HepG2 (cell line): ENCODE results near the gene RSPRY1. TPM values are rescaled to one million over a fixed set of nuclear protein-coding genes. Genes with fewer than 3 reads are reported as not detected.

Experiments
- ATAC-seq: fragments of 200-7000 bp; cut with Tn5 transposase; 3 replicates; pipeline ENCODE4 v1.9.1; 2020; ENCODE audit warnings: mild to moderate bottlenecking, moderate library complexity
- BruUV-seq: library from RNA; stranded (reverse); fragments of 400-500 nt; replicated peaks from 2 replicates; lab custom pipeline; 2021; lab: Mats Ljungman, UMichigan
- CTCF ChIA-PET: fragments of 300-600 bp; formaldehyde crosslinking; extraction: SDS; loops from one replicate; lab custom pipeline; 2021; ENCODE audit warnings: low total read pairs, inconsistent platforms, low intra/inter-chr PET ratio; lab: Yijun Ruan, JAX
- POLR2A ChIA-PET: fragments of 350-600 bp; sonication (Branson Sonifier 250); formaldehyde crosslinking; loops from one replicate; lab custom pipeline; 2020; ENCODE audit warnings: antibody characterized with exemption, inconsistent platforms; lab: Yijun Ruan, JAX
- DNase-seq: peaks from one replicate; pipeline ENCODE4 v3.0.0-alpha.2; 2015; ENCODE audit warnings: low spot score
- FAIRE-seq: peaks from 3 replicates; lab custom pipeline; 2011; peaks lifted over from hg19 to GRCh38; lab: Jason Lieb, UNC
- H2AFZ ChIP-seq: one replicate; pipeline ENCODE4 v1.6.1; 2011; ENCODE audit warnings: low read length, inconsistent platforms
- H3K27ac ChIP-seq: fragments of 300-600 bp; 3 replicates; pipeline ENCODE4 v1.8.0; 2011; ENCODE audit warnings: mixed run types, mild to moderate bottlenecking, mixed read lengths, low read length, inconsistent platforms; ENCODE audit not compliant: insufficient read depth; ENCODE audit errors: extremely low read length
- H3K27me3 ChIP-seq, 2 experiments: fragments of 200-600 bp in 1 of 2; 2 replicates in 1 of 2; 3 replicates in 1 of 2; pipeline versions ENCODE4 v1.6.0 to v1.8.0; 2011; ENCODE audit warnings: low read length in 2 of 2, mild to moderate bottlenecking in 2 of 2, moderate library complexity in 2 of 2, inconsistent platforms in 1 of 2; ENCODE audit not compliant: insufficient read depth in 2 of 2, control insufficient read depth in 1 of 2
- H3K36me3 ChIP-seq, 2 experiments: fragments of 200-600 bp in 1 of 2; replicated peaks in 1 of 2; 2 replicates in 1 of 2; 3 replicates in 1 of 2; pipeline versions ENCODE4 v1.5.1 to v1.8.0; 2011; ENCODE audit warnings: low read length in 2 of 2, inconsistent platforms in 1 of 2; ENCODE audit not compliant: insufficient read depth in 2 of 2, control insufficient read depth in 1 of 2
- H3K4me1 ChIP-seq: 2 replicates; pipeline ENCODE4 v1.5.1; 2012; ENCODE audit warnings: low read length, inconsistent platforms; ENCODE audit not compliant: insufficient read depth
- H3K4me2 ChIP-seq: 2 replicates; pipeline ENCODE4 v1.6.0; 2011; ENCODE audit warnings: low read depth, low read length, inconsistent platforms
- H3K4me3 ChIP-seq, 3 experiments: fragments of 200-600 bp in 1 of 3; sonication (generic), shearing (Covaris generic) in 1 of 3; replicated peaks in 1 of 3; 2 replicates each; pipeline ENCODE4 v1.5.1; 2011 to 2016; ENCODE audit warnings: low read length in 3 of 3, inconsistent platforms in 2 of 3, low read depth in 2 of 3, mild to moderate bottlenecking in 2 of 3, control low read depth in 1 of 3, mixed read lengths in 1 of 3; ENCODE audit not compliant: insufficient read depth in 1 of 3
- H3K79me2 ChIP-seq: one replicate; pipeline ENCODE4 v1.6.1; 2011; ENCODE audit warnings: low read length, inconsistent platforms; ENCODE audit not compliant: insufficient read depth
- H3K9ac ChIP-seq: 2 replicates; pipeline ENCODE4 v1.6.0; 2011; ENCODE audit warnings: mild to moderate bottlenecking, low read depth, low read length, inconsistent platforms; ENCODE audit not compliant: insufficient read depth
- H3K9me3 ChIP-seq: 2 replicates; pipeline ENCODE4 v1.5.1; 2012; ENCODE audit warnings: mild to moderate bottlenecking, low read length
- H4K20me1 ChIP-seq: 2 replicates; pipeline ENCODE4 v1.6.0; 2011; ENCODE audit warnings: inconsistent platforms, mild to moderate bottlenecking, low read length, moderate library complexity; ENCODE audit not compliant: insufficient read depth
- ETV6 ChIP-seq: sonication (generic); formaldehyde crosslinking; conservative IDR thresholded peaks from 2 replicates; pipeline ENCODE4 v1.4.0; 2020; ENCODE audit warnings: missing genetic modification reagents
- PHB2 ChIP-seq: fragments of 450-650 bp; IDR thresholded peaks from 2 replicates; pipeline ENCODE4 v1.6.1; 2018; ENCODE audit not compliant: partially characterized antibody
- RAD21 ChIP-seq: fragments of 450-650 bp; formaldehyde crosslinking; IDR thresholded peaks from 2 replicates; pipeline ENCODE4 v1.5.0; 2020; ENCODE audit warnings: mild to moderate bottlenecking
- SKI ChIP-seq: fragments of 450-650 bp; IDR thresholded peaks from one replicate; pipeline ENCODE4 v1.6.1; 2018; ENCODE audit warnings: mild to moderate bottlenecking; ENCODE audit not compliant: partially characterized antibody
- ZNF230 ChIP-seq: sonication (generic); formaldehyde crosslinking; IDR thresholded peaks from 2 replicates; pipeline ENCODE4 v1.4.0; 2020; ENCODE audit warnings: mild to moderate bottlenecking, missing genetic modification reagents
- ZNF264 ChIP-seq: sonication (generic); formaldehyde crosslinking; IDR thresholded peaks from 2 replicates; pipeline ENCODE4 v1.4.0; 2020; ENCODE audit warnings: missing genetic modification reagents
- WGBS: methylation state at CpG from one replicate; pipeline ENCODE4 v1.1.6; 2017; ENCODE audit warnings: low lambda C conversion rate; 5-methylcytosine and 5-hydroxymethylcytosine counted together
- in situ Hi-C: cut with HindIII; loops from 2 replicates; pipeline ENCODE4 v1.10.0; 2017; ENCODE audit warnings: low pct_unique_long_range_greater_than_20kb; ENCODE audit not compliant: extremely low pct_ligation_motif_present
- intact Hi-C: fragments of 100-400 bp; cut with micrococcal nuclease; formaldehyde crosslinking; loops from one replicate; pipeline ENCODE4 v1.10.0; 2022; ENCODE audit not compliant: unreplicated experiment
- polyA plus RNA-seq, 8 experiments: library from polyadenylated mRNA; depleted of rRNA in 3 of 8; stranded (reverse) in 7 of 8; unstranded in 1 of 8; fragments of >200 nt; fragmentation: Illumina TruSeq in 4 of 8; extraction: Trizol in 4 of 8; gene quantifications; 2 replicates each; pipeline versions ENCODE4 v1.2.1 to v1.2.3, GENCODE V29; 2011 to 2016; ENCODE audit warnings: low read depth in 4 of 8, missing spikeins in 1 of 8, mixed read lengths in 1 of 8; ENCODE audit not compliant: insufficient read depth in 1 of 8
- total RNA-seq, 5 experiments: library from RNA; depleted of rRNA; stranded (reverse); fragments of >200 nt; fragmentation: Illumina TruSeq; extraction: Trizol; gene quantifications; 2 replicates each; pipeline ENCODE4 v1.2.3, GENCODE V29; 2016; ENCODE audit warnings: low read depth in 1 of 5
- TF ChIP-seq, protein P1 (sequence below): sonication (generic); formaldehyde crosslinking; IDR thresholded peaks from 2 replicates; pipeline ENCODE4 v1.9.0; 2021; ENCODE audit warnings: missing genetic modification reagents, borderline replicate concordance

RSPRY1 gene
- total and polyA plus RNA-seq, 2 of the 13 experiments (the other 11 are each of a cell fraction or from before 2014, with no cell fraction given) = 53.4 to 61.0 TPM

DNA sequence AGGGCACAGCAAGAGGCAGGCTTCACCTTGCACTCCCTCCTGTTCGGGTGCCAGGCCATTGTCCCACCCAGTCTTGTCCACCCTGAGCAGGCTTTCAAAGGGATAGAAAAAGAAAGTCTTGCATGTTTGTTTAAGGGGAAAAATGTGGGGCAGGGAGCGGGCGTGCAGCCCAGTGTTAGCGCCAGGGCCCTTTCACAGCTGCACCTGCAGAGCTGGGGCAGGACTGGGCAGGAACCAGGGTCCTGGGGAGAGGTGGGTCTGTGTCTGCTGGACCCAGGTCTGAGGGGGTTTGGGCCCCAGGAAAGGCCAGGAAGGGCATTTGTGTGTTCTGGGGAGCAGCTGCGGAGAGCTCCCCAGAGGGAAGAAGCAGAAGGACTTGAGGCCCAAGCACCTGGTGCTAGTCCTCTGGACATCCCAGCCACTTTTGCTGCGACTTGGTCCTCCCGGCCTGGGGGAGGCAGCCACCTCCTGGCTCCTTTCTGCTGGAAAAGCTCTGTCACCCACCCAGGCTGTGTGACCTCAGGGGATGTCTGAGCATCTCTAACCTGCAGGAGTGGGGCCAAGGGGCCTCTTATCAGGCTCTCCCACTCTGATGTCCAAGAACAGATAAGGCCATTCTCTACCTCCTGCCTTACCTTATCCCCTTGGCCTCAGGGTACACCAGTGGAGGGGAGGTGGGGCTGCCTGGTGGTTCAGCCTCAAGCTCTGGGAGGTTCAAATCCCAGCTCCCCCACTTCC, 45.0 kb upstream of the RSPRY1 start:
- Histone ChIP-seq H2AFZ (no peak overlapping the region), H3K4me3 (no peak overlapping the region), H4K20me1 (no peaks in the 10 kb centered on the region), H3K4me2 (no peak overlapping the region), H3K79me2 (no peaks in the 10 kb centered on the region), H3K36me3 (no peaks in the 10 kb centered on the region), H3K27me3 (no peaks in the 10 kb centered on the region), H3K27ac (no peak overlapping the region), H3K4me1 (peaks cover 22% of the 10 kb centered on the region), H3K9me3 (no peaks in the 10 kb centered on the region), H3K9ac (no peak overlapping the region)
- WGBS = 60% methylated on average over 7 of the region's 7 CpGs
- no peak for TF ChIP-seq SKI
- no peak for TF ChIP-seq ZNF230 (CRISPR knock-in tag)
- TF ChIP-seq PHB2 = no peak
- no peak for TF ChIP-seq ETV6 (CRISPR knock-in tag)
- TF ChIP-seq RAD21 (CRISPR knock-in tag) = no peak
- TF ChIP-seq, protein P1, sequence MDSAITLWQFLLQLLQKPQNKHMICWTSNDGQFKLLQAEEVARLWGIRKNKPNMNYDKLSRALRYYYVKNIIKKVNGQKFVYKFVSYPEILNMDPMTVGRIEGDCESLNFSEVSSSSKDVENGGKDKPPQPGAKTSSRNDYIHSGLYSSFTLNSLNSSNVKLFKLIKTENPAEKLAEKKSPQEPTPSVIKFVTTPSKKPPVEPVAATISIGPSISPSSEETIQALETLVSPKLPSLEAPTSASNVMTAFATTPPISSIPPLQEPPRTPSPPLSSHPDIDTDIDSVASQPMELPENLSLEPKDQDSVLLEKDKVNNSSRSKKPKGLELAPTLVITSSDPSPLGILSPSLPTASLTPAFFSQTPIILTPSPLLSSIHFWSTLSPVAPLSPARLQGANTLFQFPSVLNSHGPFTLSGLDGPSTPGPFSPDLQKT (CRISPR knock-in tag) = no peak
- peak; percentile 56; the same call in 1 of the 2 replicates for TF ChIP-seq ZNF264 (CRISPR knock-in tag)
- in situ Hi-C loops = no loop called here
- no peak for FAIRE-seq
- CTCF ChIA-PET = no interaction called here
- BruUV-seq = no TSS peak
- POLR2A ChIA-PET = no interaction called here
- no peak for DNase-seq
- ATAC-seq = no peak
- intact Hi-C loops = no loop called here
